OCI-LY3 (cell line): Measurements from ENCODE around the gene FBXW8.

Experiments
- H2AFZ ChIP-seq: fragments of 200-600, 300-600 bp; shearing (Covaris generic); 2 replicates; pipeline ENCODE4 v1.6.0; 2014; ENCODE audit warnings: antibody characterized with exemption, low read depth, low read length
- H3K27ac ChIP-seq: fragments of 200-600, 300-600 bp; sonication (generic); 2 replicates; pipeline ENCODE4 v1.5.1; 2014; ENCODE audit warnings: mild to moderate bottlenecking, low read length, moderate library complexity, mixed read lengths
- H3K27me3 ChIP-seq: fragments of 200-600, 300-600 bp; sonication (generic); 2 replicates; pipeline ENCODE4 v1.6.1; 2014; ENCODE audit warnings: low read depth, low read length, mixed read lengths
- H3K36me3 ChIP-seq: fragments of 200-600, 300-600 bp; sonication (generic); replicated peaks from 2 replicates; pipeline ENCODE3; 2014; ENCODE audit warnings: low read depth, low read length, mixed read lengths
- H3K4me1 ChIP-seq: fragments of 300-600, 200-600 bp; sonication (generic); 2 replicates; pipeline ENCODE4 v1.6.1; 2014; ENCODE audit warnings: low read length, mixed read lengths
- H3K4me2 ChIP-seq: fragments of 200-600, 300-600 bp; sonication (generic); 2 replicates; pipeline ENCODE4 v1.6.1; 2014; ENCODE audit warnings: low read length, mixed read lengths
- H3K4me3 ChIP-seq: fragments of 300-600, 200-600 bp; sonication (generic); 2 replicates; pipeline ENCODE4 v1.5.1; 2014; ENCODE audit warnings: antibody characterized with exemption, mild to moderate bottlenecking, low read length, moderate library complexity
- H3K79me2 ChIP-seq: fragments of 300-600, 200-600 bp; shearing (Covaris generic); 2 replicates; pipeline ENCODE4 v1.6.1; 2014; ENCODE audit warnings: mild to moderate bottlenecking, low read length, mixed read lengths
- H3K9ac ChIP-seq: fragments of 300-600, 200-600 bp; shearing (Covaris generic); 2 replicates; pipeline ENCODE4 v1.6.0; 2014; ENCODE audit warnings: mild to moderate bottlenecking, low read length, moderate library complexity
- H3K9me3 ChIP-seq: fragments of 200-600, 300-600 bp; shearing (Covaris generic); 2 replicates; pipeline ENCODE4 v1.6.1; 2014; ENCODE audit warnings: low read length, mixed read lengths; ENCODE audit not compliant: insufficient read depth
- H4K20me1 ChIP-seq: fragments of 200-600, 300-600 bp; sonication (generic); 2 replicates; pipeline ENCODE4 v1.6.1; 2016; ENCODE audit warnings: low read length, mixed read lengths; ENCODE audit not compliant: insufficient read depth
- EZH2phosphoT487 ChIP-seq: fragments of 200-600 bp; shearing (Covaris generic); IDR thresholded peaks from 2 replicates; pipeline ENCODE4 v1.6.1; 2018; ENCODE audit warnings: antibody characterized with exemption, mixed run types, low read depth
- TF ChIP-seq, protein P1 (sequence below): fragments of 200-600, 300-600 bp; sonication (generic); IDR thresholded peaks from 2 replicates; pipeline ENCODE4 v1.5.1; 2014; ENCODE audit warnings: antibody characterized with exemption, low read length, low read depth

FBXW8 gene

DNA sequence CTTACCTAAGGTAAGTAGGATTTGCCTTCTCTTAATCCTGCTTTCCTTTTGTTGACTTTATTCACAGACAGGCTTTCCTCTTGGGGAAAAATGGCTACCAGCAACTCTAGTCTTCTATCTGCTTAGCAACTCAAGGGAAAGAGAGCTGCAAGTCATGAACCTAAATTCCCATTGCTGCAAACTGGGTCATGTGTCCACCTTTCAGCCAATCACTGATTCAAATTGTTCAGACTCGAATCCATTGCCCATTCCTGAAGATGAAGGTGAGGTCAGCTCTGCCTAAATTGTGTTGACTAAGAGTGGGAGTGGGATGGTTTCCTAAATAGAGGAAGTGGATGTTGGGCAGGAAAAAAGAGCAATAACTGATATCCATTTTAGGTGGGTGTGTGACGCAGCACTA, 7.7 kb downstream of the FBXW8 start:
- Histone ChIP-seq H3K9ac (no peak overlapping the region), H2AFZ (no peak overlapping the region), H3K9me3 (no peaks in the 10 kb centered on the region), H3K79me2 (peaks cover 53% of the 10 kb centered on the region), H3K36me3 (peaks cover 10% of the 10 kb centered on the region), H3K4me3 (no peak overlapping the region), H3K27ac (no peak overlapping the region), H3K27me3 (no peaks in the 10 kb centered on the region), H4K20me1 (peaks cover 37% of the 10 kb centered on the region), H3K4me1 (peaks cover 31% of the 10 kb centered on the region), H3K4me2 (no peak overlapping the region)
- TF ChIP-seq, protein P1, sequence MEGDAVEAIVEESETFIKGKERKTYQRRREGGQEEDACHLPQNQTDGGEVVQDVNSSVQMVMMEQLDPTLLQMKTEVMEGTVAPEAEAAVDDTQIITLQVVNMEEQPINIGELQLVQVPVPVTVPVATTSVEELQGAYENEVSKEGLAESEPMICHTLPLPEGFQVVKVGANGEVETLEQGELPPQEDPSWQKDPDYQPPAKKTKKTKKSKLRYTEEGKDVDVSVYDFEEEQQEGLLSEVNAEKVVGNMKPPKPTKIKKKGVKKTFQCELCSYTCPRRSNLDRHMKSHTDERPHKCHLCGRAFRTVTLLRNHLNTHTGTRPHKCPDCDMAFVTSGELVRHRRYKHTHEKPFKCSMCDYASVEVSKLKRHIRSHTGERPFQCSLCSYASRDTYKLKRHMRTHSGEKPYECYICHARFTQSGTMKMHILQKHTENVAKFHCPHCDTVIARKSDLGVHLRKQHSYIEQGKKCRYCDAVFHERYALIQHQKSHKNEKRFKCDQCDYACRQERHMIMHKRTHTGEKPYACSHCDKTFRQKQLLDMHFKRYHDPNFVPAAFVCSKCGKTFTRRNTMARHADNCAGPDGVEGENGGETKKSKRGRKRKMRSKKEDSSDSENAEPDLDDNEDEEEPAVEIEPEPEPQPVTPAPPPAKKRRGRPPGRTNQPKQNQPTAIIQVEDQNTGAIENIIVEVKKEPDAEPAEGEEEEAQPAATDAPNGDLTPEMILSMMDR = no peak
- TF ChIP-seq EZH2phosphoT487 = no peak

DNA sequence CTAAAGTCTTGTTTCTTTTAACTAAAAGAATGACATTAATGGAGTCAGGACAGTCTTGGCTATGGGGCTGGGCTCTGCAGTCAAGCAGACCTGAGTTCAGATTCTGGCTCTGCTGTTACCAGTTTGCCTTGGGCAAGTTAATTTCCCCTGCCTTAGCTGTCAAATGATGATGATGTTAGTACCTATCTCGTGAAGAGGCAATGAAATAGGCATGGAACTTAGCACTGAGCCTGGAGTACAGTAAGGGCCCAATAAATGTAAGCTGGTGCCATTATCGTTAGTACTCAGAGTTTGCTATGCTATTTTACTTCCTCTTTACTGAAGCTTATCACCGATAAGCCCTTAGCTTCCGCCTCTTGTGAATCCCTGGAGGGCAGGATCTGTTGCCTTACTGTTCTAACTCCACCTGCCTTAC, 8.5 kb downstream of the FBXW8 start:
- TF ChIP-seq EZH2phosphoT487 = no peak
- TF ChIP-seq, protein P1 = no peak
- H3K4me1 ChIP-seq = peaks cover 31% of the 10 kb centered on the region
- peaks cover 6% of the 10 kb centered on the region for H3K36me3 ChIP-seq
- H2AFZ ChIP-seq = no peak overlapping the region
- H3K27me3 ChIP-seq = no peaks in the 10 kb centered on the region
- no peaks in the 10 kb centered on the region for H3K9me3 ChIP-seq
- H3K4me3 ChIP-seq = no peak overlapping the region
- no peak overlapping the region for H3K4me2 ChIP-seq
- H3K27ac ChIP-seq = no peak overlapping the region
- H4K20me1 ChIP-seq = peaks cover 30% of the 10 kb centered on the region
- no peak overlapping the region for H3K9ac ChIP-seq
- H3K79me2 ChIP-seq = peaks cover 45% of the 10 kb centered on the region

DNA sequence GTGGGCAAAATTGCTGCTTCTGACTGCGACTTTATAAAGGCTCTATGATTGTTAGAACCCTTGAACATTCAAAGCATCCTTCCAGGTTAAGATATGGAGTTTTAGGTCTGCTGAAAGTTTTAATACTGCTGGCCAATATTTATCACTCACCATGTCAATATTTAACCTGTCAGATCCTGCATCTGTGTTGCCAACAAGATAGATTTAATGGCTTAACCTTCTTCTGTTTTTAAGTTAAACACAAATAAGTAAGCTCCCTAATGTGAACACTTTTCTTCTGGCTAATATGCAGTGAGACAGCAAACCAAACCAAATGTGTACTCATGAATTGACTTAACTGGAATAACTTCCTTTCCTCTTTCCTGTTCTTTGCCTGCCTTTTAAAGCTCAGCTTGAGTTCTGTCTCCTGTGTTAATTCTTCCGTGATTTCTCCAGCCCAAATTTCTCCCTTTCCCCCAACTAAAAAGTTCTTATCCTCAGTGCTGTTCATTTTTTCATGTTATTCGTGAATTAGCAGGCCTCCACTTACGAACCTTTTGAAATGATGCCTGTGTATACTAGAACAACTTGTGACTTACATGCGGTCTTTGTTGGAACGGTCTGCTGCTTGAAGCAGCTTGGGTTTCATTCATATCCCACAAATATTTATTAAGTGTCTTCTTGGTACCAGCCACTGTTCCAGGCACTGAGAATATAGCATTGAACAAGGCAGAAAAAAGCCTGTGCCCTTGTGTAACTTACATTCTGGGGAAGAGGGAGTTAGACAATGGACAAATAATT, 9.1 kb downstream of the FBXW8 start:
- Histone ChIP-seq H3K9ac (no peak overlapping the region), H2AFZ (no peak overlapping the region), H3K9me3 (no peaks in the 10 kb centered on the region), H3K4me3 (no peak overlapping the region), H3K4me1 (peaks cover 31% of the 10 kb centered on the region), H3K27ac (no peak overlapping the region), H3K79me2 (peaks cover 44% of the 10 kb centered on the region), H4K20me1 (peaks cover 34% of the 10 kb centered on the region), H3K36me3 (peaks cover 6% of the 10 kb centered on the region), H3K27me3 (no peaks in the 10 kb centered on the region), H3K4me2 (no peak overlapping the region)
- no peak for TF ChIP-seq EZH2phosphoT487
- TF ChIP-seq, protein P1 = no peak

DNA sequence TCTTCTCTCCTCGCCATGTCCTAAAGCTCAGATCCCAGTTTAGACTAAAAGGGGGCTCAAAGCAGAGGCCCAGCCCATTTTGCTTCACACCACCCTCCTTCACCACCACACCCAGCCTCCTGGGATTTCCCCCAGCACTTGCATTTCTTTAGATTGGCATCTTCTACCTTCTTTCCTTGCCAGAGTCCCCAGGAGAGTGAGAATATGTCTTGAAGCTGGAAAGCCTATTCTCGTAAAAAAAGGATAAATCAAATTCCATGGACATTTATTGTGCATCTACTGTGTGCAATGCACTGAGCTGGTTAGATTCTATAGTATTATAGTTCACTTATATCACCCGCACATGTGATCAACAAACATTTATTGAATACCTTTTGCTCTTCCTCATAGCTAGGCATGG, 10.2 kb downstream of the FBXW8 start:
- Histone ChIP-seq H3K9ac (no peak overlapping the region), H3K4me2 (no peak overlapping the region), H3K4me3 (no peak overlapping the region), H2AFZ (no peak overlapping the region), H3K27me3 (no peaks in the 10 kb centered on the region), H3K36me3 (peaks cover 10% of the 10 kb centered on the region), H3K4me1 (peaks cover 31% of the 10 kb centered on the region), H3K9me3 (no peaks in the 10 kb centered on the region), H3K79me2 (peaks cover 44% of the 10 kb centered on the region), H4K20me1 (peaks cover 41% of the 10 kb centered on the region), H3K27ac (no peak overlapping the region)
- TF ChIP-seq, protein P1 = no peak
- no peak for TF ChIP-seq EZH2phosphoT487
